ENCODE results near the gene MRM2.

The MRM2 gene

GRCh38 chr7:2233926-2234325 lies 8.1 kb downstream of the MRM2 start:
- DNase-seq (ENCODE audit: low read depth in 2 of 2): peak in 1 of 2 donors; percentile 32
- no peak for TF ChIP-seq CTCF (IDR thresholded peaks at IDR 0.05; ENCODE audit: low read depth, low read length)
- no peak overlapping the region for H3K4me3 ChIP-seq (replicated peaks in 1 of 2; ENCODE audit: low read depth in 2 of 2, low read length in 2 of 2)

- peak; percentile 92 for DNase-seq (ENCODE audit: low read depth in 2 of 2)
- TF ChIP-seq CTCF (IDR thresholded peaks at IDR 0.05; ENCODE audit: low read depth, low read length): no peak
- H3K4me3 ChIP-seq (replicated peaks in 1 of 2; ENCODE audit: low read depth in 2 of 2, low read length in 2 of 2): peak within 1 kb of the TSS; percentile 82 to 85
Observed at GRCh38 chr7:2232766-2233520, 9.1 kb downstream of the MRM2 start, which contains the start of gene MAD1L1. MAD1L1 (minus strand) TSS chr7:2232945; CDS start chr7:2230133, 2,812 bp downstream.

- DNase-seq (ENCODE audit: low read depth in 2 of 2): no peak
- H3K4me3 ChIP-seq (replicated peaks in 1 of 2; ENCODE audit: low read depth in 2 of 2, low read length in 2 of 2): peak overlapping the region; percentile 82 to 85
- TF ChIP-seq CTCF (IDR thresholded peaks at IDR 0.05; ENCODE audit: low read depth, low read length): no peak
Observed at GRCh38 chr7:2231992-2232765, 9.8 kb downstream of the MRM2 start.

GRCh38 chr7:2230882-2231281 lies 11.1 kb downstream of the MRM2 start:
- no peak for DNase-seq (ENCODE audit: low read depth in 2 of 2)
- H3K4me3 ChIP-seq (replicated peaks in 1 of 2; ENCODE audit: low read depth in 2 of 2, low read length in 2 of 2): no peak overlapping the region
- no peak for TF ChIP-seq CTCF (IDR thresholded peaks at IDR 0.05; ENCODE audit: low read depth, low read length)

- no peak for TF ChIP-seq CTCF (IDR thresholded peaks at IDR 0.05; ENCODE audit: low read depth, low read length)
- no peak overlapping the region for H3K4me3 ChIP-seq (replicated peaks in 1 of 2; ENCODE audit: low read depth in 2 of 2, low read length in 2 of 2)
- DNase-seq (ENCODE audit: low read depth in 2 of 2): no peak
Observed at GRCh38 chr7:2230226-2230625, 11.8 kb downstream of the MRM2 start.

GRCh38 chr7:2229467-2229866 lies 12.5 kb downstream of the MRM2 start:
- no peak for TF ChIP-seq CTCF (IDR thresholded peaks at IDR 0.05; ENCODE audit: low read depth, low read length)
- no peak overlapping the region for H3K4me3 ChIP-seq (replicated peaks in 1 of 2; ENCODE audit: low read depth in 2 of 2, low read length in 2 of 2)
- no peak for DNase-seq (ENCODE audit: low read depth in 2 of 2)

Data from cardiac fibroblast (primary cell).